OCI-LY7 (cell line): ENCODE results near the gene PPCDC.

Experiments
- EZH2phosphoT487 ChIP-seq: fragments of 200-600 bp; sonication (generic); IDR thresholded peaks from 2 replicates; pipeline ENCODE4 v1.6.1; 2018; ENCODE audit warnings: low read depth, borderline replicate concordance, mild to moderate bottlenecking, mixed run types, antibody characterized with exemption, low read length, moderate library complexity, mixed read lengths
- TF ChIP-seq, protein P1 (sequence below): fragments of 200-600 bp; sonication (generic); conservative IDR thresholded peaks from 2 replicates; pipeline ENCODE4 v1.5.1; 2014; ENCODE audit warnings: mild to moderate bottlenecking, antibody characterized with exemption, low read length, moderate library complexity, mixed read lengths

DNA sequence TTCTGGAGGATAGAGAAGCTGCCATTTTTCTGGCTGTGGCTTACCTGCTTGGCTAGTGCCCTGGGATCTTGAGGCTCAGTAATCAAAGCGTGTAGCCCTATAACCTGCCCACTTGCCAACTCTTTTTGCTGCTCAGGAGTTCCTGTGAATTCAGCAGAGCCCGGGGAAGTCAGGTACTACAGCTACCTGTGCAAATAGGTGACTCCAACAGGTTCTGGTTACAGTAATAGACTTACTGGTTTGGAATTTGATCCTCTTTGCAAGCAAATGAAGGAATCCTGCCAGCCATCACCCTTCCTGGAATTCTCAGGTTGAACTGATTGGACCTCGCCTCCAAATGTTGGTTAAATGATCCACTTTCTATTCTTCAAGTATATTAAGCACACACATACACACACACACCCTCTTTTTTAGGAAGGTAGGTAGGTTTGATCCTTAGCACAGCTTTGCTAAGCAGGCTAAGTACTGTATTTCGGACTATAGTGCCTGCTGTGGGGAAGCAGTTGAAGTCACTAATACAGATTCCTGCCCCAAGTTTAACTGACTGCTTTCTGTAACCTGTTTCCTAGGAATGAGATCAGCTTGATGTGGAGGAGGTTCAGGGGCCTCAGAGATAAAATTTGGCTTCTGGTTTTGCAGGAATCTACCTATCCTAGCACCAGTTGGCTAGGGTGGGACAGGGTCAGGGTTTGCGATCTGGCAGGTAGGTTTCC is 2.3 kb downstream of the PPCDC start:
- TF ChIP-seq, protein P1, sequence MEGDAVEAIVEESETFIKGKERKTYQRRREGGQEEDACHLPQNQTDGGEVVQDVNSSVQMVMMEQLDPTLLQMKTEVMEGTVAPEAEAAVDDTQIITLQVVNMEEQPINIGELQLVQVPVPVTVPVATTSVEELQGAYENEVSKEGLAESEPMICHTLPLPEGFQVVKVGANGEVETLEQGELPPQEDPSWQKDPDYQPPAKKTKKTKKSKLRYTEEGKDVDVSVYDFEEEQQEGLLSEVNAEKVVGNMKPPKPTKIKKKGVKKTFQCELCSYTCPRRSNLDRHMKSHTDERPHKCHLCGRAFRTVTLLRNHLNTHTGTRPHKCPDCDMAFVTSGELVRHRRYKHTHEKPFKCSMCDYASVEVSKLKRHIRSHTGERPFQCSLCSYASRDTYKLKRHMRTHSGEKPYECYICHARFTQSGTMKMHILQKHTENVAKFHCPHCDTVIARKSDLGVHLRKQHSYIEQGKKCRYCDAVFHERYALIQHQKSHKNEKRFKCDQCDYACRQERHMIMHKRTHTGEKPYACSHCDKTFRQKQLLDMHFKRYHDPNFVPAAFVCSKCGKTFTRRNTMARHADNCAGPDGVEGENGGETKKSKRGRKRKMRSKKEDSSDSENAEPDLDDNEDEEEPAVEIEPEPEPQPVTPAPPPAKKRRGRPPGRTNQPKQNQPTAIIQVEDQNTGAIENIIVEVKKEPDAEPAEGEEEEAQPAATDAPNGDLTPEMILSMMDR = no peak
- no peak for TF ChIP-seq EZH2phosphoT487
